ENCODE results near the gene CACNA1I.
"Not testable (repeated sequence)": the region's sequence is repeated elsewhere in the genome, so short reads cannot be mapped to it uniquely, and the experiment has no call there.

The CACNA1I gene

GRCh38 chr22:39724857-39725256 is 154.3 kb downstream of the CACNA1I start:
- DNase-seq, result no peak

DNA sequence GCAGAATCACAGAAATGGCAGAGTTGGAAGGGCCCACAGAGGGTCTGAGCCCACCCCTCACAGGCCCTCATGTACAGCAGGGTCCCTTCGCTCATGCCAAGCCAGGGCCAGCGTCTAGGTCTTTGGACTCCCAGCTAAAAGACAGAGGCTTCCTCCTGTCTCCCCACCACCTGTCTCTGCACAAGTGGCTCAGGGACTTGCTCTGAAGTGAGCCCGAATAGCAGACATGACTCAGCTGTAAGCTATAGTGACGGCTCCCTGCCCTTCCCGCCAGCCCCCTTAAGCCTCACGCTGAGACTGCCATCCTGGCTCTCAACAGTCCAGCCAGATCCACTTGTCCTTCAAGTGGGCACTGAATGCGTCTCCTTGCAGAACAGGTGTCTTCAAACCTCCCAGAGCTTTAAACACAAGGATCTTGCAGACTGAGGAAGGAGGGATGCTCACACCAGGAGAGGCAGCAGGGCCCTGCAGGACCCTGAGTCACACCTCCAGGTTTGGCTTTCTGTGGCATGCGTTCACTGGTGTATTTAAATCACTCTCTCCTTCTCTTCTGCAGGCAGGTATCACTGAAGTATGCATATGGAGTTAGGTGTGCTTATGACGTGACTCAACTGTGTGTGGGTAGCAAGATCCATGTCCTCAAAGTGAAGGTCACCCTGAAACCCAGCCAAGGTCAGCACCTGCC is 154.9 kb downstream of the CACNA1I start:
- no peak for DNase-seq

DNA sequence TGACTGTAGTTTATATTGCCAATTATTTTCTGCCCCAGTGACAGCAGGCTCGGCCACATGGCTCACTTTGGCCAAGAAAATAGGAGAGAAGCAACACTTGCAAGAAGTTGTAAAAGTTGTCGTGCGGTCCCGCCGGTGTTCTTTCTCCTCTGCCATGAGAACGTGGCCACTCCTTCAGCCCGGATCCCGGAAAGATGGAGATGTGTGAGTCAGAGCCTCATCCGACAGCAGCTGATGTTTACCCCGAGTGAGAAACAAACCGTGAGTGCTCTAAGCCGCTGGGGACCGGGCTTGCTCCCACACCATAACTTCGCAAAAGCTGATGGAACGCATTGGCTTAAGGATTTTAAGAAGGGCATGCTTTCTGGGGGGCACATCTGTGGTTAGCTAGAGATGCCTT is 157.0 kb downstream of the CACNA1I start:
- DNase-seq, result no peak

DNA sequence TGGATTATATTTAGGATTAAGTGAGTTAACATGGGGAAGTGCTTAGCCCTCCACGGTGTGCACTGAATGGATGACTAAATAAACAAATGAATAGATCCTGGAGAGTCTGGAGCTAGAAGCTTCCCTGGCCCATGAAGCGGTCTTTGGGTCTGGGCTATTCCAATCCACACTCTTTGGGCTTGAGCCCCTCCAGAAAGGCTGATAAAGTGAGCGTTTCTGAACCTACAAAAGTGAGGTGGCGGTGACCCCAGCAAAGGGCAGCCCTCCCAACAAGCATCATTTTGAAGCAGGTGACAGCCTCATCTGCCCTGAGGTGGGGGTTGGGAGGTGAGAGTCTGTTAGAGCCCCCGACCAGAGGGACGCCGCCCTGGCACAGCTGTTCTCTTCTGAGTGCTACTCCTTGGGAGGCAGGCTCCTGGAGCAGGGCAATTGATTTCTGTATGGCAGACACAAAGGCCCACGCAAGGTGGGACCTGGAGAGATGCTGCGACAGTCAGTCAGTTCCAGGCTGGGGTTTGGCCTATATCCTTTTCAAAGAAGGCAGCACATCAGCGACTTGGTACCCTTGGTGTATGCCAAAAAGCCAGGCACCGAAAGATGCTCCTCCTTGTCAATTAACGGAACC is 157.8 kb downstream of the CACNA1I start:
- DNase-seq, result no peak

DNA sequence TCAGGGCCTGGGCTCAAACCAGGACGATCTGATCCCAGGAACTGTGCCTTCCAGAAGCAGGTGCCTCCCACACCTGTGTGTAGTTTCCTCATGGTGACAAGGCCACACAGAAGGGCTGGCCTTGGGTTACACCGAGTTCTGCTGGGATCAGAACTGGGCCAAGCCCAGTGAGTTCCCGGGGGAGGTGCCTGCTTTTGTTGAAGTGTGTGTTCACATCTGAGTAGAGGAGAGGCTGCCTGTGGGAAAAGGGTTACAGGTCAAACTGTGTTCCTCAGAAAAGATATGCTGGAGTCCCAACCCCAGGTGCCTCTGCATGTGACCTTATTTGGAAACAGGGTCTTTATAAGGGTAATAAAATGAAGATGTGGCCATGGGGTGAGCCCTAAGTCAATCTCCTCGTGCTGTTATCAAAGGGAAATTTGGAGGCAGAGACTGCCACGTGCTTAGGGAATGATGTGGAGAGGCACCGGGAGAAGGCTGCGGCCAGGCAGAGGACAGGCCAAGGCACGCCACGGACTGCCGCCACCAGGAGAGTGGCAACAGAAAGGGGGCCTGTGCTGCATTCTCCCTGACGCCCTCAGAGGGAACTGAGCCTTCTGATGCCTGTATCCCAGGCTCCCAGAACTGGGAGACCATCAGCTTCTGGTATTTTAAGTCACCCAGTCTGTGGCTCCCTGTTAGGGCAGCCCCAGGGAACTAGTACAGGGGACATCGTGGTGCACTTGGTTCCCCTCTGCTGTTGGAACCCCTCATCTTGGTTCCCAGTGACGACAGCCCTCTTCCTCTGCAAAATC is 158.8 kb downstream of the CACNA1I start:
- DNase-seq, result no peak

DNA sequence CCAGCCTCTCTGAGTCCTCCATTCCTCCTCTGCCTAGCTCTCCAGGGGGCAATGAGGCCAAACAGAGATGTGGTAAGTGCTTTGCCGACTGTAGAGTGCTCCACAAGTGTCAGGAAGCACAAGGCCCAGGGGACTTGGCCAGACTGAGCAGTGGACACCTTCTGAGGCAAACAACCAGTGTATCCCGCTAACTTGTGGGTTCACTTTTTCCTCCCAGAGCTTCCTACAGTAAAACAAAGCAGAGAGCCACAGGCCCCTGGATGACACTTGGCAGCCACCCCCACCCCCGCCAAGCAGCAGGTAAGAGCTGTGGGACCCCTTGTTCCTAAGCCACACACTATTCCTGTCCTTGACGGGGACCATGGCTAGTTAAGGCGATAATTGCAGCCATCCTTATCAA is 160.9 kb downstream of the CACNA1I start:
- no peak for DNase-seq

GRCh38 chr22:39731881-39732555 is 161.5 kb downstream of the CACNA1I start:
- no peak for DNase-seq

- no peak for DNase-seq
Observed at GRCh38 chr22:39732625-39733024, 162.1 kb downstream of the CACNA1I start.

- no peak for DNase-seq
Observed at GRCh38 chr22:39733191-39733590, 162.6 kb downstream of the CACNA1I start.

- not testable (repeated sequence) for DNase-seq
Observed at GRCh38 chr22:39734046-39734445, 163.5 kb downstream of the CACNA1I start.

DNA sequence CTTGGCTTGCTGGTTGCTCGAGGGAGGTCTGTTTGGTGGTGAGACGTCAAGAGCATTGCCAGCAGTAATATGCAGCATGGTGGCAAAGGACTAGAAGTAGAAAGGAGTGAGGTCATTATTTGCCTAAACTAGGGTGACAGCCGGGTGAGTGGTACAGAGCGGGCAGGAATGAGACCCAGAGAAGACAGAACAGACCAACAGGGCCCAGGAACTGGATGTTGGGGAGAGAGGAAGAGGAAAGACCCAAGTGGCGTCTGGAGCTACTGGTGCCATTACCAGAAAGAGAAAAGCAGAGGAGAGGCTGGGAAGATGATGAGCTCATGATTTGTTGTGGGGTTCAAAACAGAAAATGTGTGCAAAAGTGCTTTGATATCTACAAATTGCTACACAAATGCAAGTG is 164.3 kb downstream of the CACNA1I start:
- no peak for DNase-seq

DNA sequence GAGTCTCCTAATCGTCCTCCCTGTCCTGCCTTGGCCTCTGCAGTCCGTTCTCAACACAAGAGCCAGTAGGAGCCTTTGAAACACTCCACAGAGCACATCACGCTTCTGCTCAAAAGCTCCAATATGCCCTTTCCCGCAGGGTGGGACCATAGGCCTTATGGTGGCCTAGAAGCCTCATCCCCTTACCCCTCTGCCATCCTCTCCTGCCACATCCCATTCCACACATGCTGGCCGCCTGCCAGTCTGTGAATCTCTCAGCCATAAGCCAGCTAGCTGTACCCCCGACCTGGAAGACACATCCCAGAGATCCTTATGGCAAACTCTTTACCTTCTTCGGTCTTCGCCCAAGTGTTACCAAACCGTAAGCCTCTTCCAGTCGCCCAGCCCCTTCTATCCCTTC is 165.2 kb downstream of the CACNA1I start:
- no peak for DNase-seq

DNA sequence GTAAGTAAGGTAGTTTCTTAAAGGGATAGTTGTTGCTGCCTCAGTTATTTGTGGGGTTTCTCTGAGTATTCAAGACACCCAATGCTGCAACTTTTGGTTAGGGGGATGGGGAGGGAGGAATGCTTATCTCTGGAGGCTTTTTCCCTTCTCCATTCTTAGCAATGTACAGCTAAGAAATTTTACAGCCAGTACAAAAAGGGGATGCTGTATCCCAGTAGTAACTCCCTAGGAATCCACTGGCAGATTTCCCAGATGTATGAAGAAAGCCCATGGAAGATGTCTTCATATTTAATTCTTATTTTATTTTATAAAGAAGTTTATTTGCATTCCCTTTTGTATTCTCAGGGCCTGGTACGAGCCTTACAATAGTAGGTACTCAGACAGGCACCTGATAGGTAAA is 168.2 kb downstream of the CACNA1I start:
- DNase-seq, result no peak

Measured in activated CD4-positive, alpha-beta T cell treated with anti-CD3 and anti-CD28 coated beads, Interleukin-2, amount 50 U/mL, for 1 hour (primary cell).